GM21528 (cell line): Measurements from ENCODE around the gene KLK14.

Experiments used
- ATAC-seq: cut with Tn5 transposase; IDR thresholded peaks from one replicate; pipeline ENCODE4 v1.9.1; 2021; ENCODE audit warnings: mild to moderate bottlenecking, moderate library complexity; ENCODE audit not compliant: unreplicated experiment, low FRiP score

Gene KLK14

GRCh38 chr19:51089786-51090185 lies 7.1 kb upstream of the KLK14 start:
- no peak for ATAC-seq

GRCh38 chr19:51086153-51086850 lies 3.6 kb upstream of the KLK14 start:
- ATAC-seq: no peak

GRCh38 chr19:51084505-51084904 lies 1.8 kb upstream of the KLK14 start:
- ATAC-seq: no peak

DNA sequence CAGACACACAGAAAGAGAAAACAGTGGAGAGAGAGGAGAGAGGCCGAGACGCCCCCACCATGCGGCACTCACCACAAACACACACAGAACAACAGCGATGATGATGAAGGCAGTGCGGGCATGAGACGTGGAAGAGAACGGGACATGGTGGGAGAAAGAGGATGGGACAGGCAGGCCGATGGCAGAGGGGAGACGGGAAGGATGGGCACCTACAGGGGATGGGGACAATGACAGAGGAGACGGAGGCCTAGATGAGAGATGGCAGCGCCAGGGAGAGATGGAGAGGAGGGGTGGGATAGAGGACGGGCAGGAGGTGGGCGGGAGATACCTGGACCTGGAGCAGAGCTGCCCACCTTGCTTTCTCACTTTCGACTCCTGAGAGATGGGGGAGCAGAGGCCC lies 1.1 kb upstream of the KLK14 start:
- no peak for ATAC-seq

GRCh38 chr19:51083181-51083580 lies 494 bp upstream of the KLK14 start:
- no peak for ATAC-seq

DNA sequence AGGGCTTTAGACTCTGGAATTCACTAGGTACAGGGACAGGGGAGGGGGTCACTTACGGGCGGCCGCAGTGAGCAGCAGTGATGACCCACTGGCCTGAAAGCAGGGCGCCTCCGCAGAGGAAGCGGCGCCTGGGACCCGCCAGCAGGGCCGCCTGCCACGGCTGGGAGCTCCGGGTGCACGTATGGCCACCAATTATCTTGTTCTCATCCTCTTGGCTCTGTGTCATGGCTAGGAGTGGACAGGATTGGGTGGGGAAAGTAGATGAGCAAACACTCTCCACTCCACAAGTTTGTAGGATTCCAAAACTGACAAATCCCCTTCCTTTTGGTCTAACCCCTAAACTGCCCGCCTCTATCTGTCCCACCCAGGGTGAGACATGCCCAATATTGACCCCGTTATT lies 1.2 kb downstream of the KLK14 start:
- no peak for ATAC-seq

GRCh38 chr19:51079481-51080110 lies 3.1 kb downstream of the KLK14 start:
- ATAC-seq: no peak

DNA sequence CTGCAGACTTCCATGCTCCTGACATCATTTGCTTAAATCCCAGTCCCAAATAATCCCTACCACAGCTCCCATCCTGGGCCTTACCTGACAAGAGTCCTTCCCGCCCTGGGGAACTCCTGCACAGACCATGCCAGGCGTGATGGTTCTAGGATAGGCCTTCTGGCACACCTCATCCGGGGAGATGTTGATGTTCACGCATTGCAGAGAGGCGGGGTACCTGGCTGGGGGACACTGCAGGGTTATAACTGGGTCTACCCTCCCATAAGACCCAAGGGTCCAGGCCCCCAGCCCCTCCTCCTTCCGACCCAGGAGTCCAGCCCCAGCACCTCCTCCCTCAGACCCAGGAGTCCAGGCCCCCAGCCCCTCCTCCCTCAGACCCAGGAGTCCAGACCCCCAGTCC lies 4.0 kb downstream of the KLK14 start:
- no peak for ATAC-seq

DNA sequence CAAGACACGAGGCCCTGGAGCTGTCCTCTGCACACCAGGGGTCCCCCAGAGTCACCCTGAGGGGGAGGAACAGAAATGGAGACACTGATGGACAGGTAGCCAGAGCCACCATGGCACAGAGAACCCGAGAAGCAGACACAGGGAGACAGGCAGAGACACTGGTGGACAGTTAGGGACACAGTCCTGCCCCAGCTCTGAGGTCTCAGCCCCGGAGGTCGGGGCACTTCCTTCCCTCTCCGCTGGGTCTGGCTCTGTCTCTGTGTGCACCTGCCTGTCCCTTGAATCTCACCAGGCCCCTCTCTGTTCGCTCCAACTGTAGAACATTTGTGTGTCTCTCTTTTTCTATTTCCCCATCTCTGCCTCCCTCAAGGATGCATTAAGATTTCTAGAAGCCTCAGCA lies 4.6 kb downstream of the KLK14 start:
- ATAC-seq: no peak

GRCh38 chr19:51076631-51077213 lies 6.0 kb downstream of the KLK14 start:
- no peak for ATAC-seq

- no peak for ATAC-seq
Measured at GRCh38 chr19:51075998-51076397, 6.7 kb downstream of the KLK14 start.

DNA sequence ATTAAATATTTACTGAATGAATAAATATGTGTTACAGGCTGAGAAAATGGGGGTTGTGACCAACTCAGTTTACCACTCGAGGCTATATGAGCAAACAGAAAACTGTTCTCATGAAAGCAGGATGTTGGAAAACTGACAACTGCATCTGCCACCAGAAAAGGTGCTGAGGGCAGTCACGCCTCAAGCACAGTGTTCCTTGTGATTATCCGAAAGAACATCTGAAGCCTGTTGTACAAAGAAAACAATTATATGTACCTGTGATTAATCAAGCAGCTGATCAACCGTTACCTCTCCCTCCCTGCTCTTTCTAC lies 11.6 kb downstream of the KLK14 start:
- ATAC-seq: no peak

GRCh38 chr19:51070334-51071094 lies 12.2 kb downstream of the KLK14 start:
- ATAC-seq: no peak

GRCh38 chr19:51066393-51067186 lies 16.1 kb downstream of the KLK14 start:
- ATAC-seq: no peak

- ATAC-seq: no peak
Measured at GRCh38 chr19:51065221-51065960, 17.3 kb downstream of the KLK14 start.

DNA sequence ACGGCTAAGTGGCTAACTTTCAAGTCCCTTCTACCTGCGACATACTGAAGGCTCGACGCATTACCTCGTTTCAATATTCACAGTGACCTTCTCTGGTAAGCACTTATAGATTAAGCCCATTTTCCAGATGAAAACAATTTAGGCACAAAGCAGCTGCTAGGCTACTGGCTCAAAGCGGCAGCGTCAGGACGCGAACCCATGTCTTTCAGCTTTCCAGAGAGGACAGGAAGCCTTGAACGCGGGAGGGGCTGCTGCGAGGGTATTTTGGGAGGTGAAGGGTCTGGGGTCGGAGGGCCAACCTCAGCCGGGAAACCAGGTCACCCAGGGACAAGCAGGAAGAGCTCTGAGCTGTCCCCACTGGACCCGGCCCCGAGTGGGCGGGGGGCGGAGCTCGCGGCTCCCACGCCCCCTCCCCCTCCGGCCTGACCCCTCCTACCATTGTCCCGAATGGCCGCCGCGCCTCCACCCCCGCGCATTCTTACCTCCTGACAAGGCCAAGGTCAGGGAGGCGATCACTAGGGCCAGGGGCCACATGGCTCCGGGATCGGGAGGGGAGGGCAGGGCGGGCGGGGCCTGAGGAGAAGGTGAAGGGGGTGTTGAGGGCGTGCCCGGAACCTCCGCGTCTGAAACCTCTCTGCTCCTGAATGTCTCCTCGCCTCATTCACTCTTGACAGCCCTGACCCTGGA lies 18.0 kb downstream of the KLK14 start, which contains the start of gene KLK13:
KLK13 (minus strand) TSS at position 559 of the 687 bp plus-strand sequence; CDS start at position 534, 25 bp downstream.
- no peak for ATAC-seq

- ATAC-seq: no peak
Measured at GRCh38 chr19:51063664-51064063, 19.0 kb downstream of the KLK14 start.

DNA sequence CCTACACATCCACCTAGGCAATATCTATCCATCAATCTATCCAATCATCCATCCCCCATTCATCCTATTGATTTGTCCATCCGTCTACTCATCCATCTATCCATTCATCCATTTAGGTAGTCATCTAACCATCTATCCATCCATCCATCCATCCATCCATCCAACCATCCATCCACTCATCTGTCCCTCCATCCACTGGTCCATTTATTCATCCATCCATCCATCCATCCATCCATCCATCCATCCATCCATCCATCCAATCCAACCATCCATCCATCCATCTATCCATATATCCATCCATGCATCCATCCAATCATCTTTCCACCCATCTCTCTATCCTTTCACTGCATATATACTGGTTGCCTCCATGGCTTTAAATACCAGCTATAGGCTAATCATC lies 21.7 kb downstream of the KLK14 start:
- ATAC-seq: no peak

GRCh38 chr19:51060336-51060735 lies 22.4 kb downstream of the KLK14 start:
- no peak for ATAC-seq
